Neural progenitor cell (in vitro differentiated cells): ENCODE data around the gene PPM1K.

Experiments
- CTCF ChIP-seq: fragments of 200-600 bp; sonication (generic); IDR thresholded peaks from 2 replicates; pipeline ENCODE4 v1.5.1; 2017; ENCODE audit warnings: antibody characterized with exemption, mild to moderate bottlenecking
- EZH2 ChIP-seq: fragments of 200-600 bp; sonication (generic); IDR thresholded peaks from 2 replicates; pipeline ENCODE4 v1.6.1; 2017; ENCODE audit warnings: antibody characterized with exemption, mild to moderate bottlenecking, moderate library complexity
- EZH2phosphoT487 ChIP-seq: fragments of 200-600 bp; sonication (generic); IDR thresholded peaks from 2 replicates; pipeline ENCODE4 v1.6.1; 2017; ENCODE audit warnings: antibody characterized with exemption

GRCh38 chr4:88295656-88296055 is 11.3 kb upstream of the PPM1K start:
- TF ChIP-seq CTCF (no peak), EZH2 (no peak), EZH2phosphoT487 (no peak)
